GM06990 (cell line): ENCODE measurements around the gene FBXO8.

ENCODE experiments used
- DNase-seq: peaks from one replicate; pipeline ENCODE4 v3.0.0-alpha.2; 2011; ENCODE audit not compliant: insufficient read length; ENCODE audit errors: extremely low read depth
- H3K27me3 ChIP-seq: replicated peaks from 2 replicates; pipeline ENCODE4 v1.6.0; 2011; ENCODE audit warnings: low read length; ENCODE audit not compliant: control insufficient read depth, insufficient read depth
- H3K36me3 ChIP-seq: 2 replicates; pipeline ENCODE4 v1.5.1; 2011; ENCODE audit warnings: low read length; ENCODE audit not compliant: control insufficient read depth, insufficient read depth
- H3K4me3 ChIP-seq: replicated peaks from 2 replicates; pipeline ENCODE4 v1.5.1; 2011; ENCODE audit warnings: low read depth, mild to moderate bottlenecking, control low read depth, low read length
- CTCF ChIP-seq: IDR thresholded peaks from 2 replicates; pipeline ENCODE4 v1.5.1; 2011; ENCODE audit warnings: low read length, control low read depth, mild to moderate bottlenecking, inconsistent platforms; ENCODE audit not compliant: insufficient read depth, poor library complexity, severe bottlenecking

Gene FBXO8

GRCh38 chr4:174218127-174218790 is 65.2 kb downstream of the FBXO8 start:
- DNase-seq: no peak

GRCh38 chr4:174217273-174218126 is 66.0 kb downstream of the FBXO8 start:
- no peak for DNase-seq
- no peak for TF ChIP-seq CTCF
- Histone ChIP-seq H3K36me3 (no peaks in the 10 kb centered on the region), H3K4me3 (no peak overlapping the region), H3K27me3 (peaks cover 5% of the 10 kb centered on the region)

More at GRCh38 chr4:174218127-174218790, 65.2 kb downstream of the FBXO8 start:
- TF ChIP-seq CTCF: no peak
- H3K4me3 ChIP-seq: no peak overlapping the region
- H3K36me3 ChIP-seq: no peaks in the 10 kb centered on the region
- peaks cover 5% of the 10 kb centered on the region for H3K27me3 ChIP-seq

GRCh38 chr4:174216799-174217272 is 66.6 kb downstream of the FBXO8 start:
- DNase-seq: no peak
- H3K4me3 ChIP-seq: no peak overlapping the region
- peaks cover 5% of the 10 kb centered on the region for H3K27me3 ChIP-seq
- TF ChIP-seq CTCF: no peak
- no peaks in the 10 kb centered on the region for H3K36me3 ChIP-seq

GRCh38 chr4:174215961-174216680 is 67.3 kb downstream of the FBXO8 start:
- no peak for DNase-seq
- TF ChIP-seq CTCF: no peak
- Histone ChIP-seq H3K27me3 (peaks cover 5% of the 10 kb centered on the region), H3K4me3 (no peak overlapping the region), H3K36me3 (no peaks in the 10 kb centered on the region)

GRCh38 chr4:174215057-174215456 is 68.4 kb downstream of the FBXO8 start:
- TF ChIP-seq CTCF: no peak
- no peak overlapping the region for H3K4me3 ChIP-seq

More at GRCh38 chr4:174215057-174215456, 68.4 kb downstream of the FBXO8 start:
- H3K27me3 ChIP-seq: peaks cover 5% of the 10 kb centered on the region
- DNase-seq: no peak
- H3K36me3 ChIP-seq: no peaks in the 10 kb centered on the region
